Measurements from ENCODE around the gene AP3B2. TPM values are rescaled to one million over a fixed set of nuclear protein-coding genes. Genes with fewer than 3 reads are reported as not detected.

AP3B2 gene, protein sequence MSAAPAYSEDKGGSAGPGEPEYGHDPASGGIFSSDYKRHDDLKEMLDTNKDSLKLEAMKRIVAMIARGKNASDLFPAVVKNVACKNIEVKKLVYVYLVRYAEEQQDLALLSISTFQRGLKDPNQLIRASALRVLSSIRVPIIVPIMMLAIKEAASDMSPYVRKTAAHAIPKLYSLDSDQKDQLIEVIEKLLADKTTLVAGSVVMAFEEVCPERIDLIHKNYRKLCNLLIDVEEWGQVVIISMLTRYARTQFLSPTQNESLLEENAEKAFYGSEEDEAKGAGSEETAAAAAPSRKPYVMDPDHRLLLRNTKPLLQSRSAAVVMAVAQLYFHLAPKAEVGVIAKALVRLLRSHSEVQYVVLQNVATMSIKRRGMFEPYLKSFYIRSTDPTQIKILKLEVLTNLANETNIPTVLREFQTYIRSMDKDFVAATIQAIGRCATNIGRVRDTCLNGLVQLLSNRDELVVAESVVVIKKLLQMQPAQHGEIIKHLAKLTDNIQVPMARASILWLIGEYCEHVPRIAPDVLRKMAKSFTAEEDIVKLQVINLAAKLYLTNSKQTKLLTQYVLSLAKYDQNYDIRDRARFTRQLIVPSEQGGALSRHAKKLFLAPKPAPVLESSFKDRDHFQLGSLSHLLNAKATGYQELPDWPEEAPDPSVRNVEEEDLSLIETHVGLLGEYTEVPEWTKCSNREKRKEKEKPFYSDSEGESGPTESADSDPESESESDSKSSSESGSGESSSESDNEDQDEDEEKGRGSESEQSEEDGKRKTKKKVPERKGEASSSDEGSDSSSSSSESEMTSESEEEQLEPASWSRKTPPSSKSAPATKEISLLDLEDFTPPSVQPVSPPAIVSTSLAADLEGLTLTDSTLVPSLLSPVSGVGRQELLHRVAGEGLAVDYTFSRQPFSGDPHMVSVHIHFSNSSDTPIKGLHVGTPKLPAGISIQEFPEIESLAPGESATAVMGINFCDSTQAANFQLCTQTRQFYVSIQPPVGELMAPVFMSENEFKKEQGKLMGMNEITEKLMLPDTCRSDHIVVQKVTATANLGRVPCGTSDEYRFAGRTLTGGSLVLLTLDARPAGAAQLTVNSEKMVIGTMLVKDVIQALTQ
- 1 to 10 TPM in 5 of 7 donors, under 1 TPM in 1, not detected in 1; 0.30 to 9.5 (median 1.5) TPM for total RNA-seq
- polyA plus RNA-seq: under 1 TPM; 0.15 to 0.38 (median 0.22) TPM
- long read RNA-seq, donor 1: 0 reads
- long read RNA-seq, donor 2: 0 reads

DNA sequence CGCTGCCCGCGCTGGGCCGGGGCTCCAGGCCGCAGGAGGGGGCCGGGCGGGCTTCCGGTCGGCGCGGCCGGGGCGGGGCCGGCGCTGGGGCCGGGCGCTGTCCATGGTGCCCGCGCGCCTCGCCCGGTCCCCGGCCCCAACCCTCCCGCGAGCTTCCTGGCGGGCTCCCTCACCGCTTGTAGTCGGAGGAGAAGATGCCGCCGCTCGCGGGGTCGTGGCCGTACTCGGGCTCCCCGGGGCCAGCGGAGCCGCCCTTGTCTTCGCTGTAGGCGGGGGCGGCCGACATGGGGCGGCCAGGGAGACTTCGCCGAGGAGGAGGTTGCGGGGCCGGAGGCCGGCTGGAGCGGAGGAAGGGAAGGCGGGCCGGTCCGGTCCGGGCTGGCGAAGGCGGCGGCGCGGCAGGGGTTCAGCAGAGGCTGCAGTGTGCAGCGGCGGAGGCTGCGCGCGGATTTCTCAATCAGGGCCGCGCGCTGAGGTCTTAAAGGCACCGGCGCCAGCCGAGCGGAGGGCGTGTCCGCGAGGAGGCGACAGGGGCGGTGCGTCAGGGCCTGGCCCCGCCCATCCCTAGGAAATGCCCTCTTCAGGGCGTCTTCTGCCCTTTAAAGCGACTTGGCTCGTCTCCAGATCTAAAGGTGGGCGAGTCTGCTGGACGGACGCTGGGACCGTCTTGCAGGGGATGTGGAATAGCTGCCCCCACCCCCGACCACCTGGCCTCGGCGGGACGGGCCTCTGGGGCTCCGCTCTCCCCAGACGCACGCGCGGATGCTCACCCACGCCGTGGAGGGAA, at the start of gene AP3B2:
Gene AP3B2 (minus strand): TSS at position 455 of the 787 bp plus-strand sequence. CDS start 169 bp downstream, at position 286.
- peak within 1 kb of the TSS in 3 of 8 donors; percentile 2 to 68 (median 58) for H3K27ac ChIP-seq
- 0 to 1% (median 1%) methylated on average over 29 to 95 of the region's 95 CpGs for WGBS, 5 donors
- no peaks in the 10 kb centered on the region for H3K9me3 ChIP-seq
- peak; percentile 90 for DNase-seq
- peaks cover 4 to 19% (median 14%) of the 10 kb centered on the region in 6 donors for H3K4me1 ChIP-seq
- H3K4me3 ChIP-seq: peak within 1 kb of the TSS; percentile 71 to 87 (median 78)
- peaks cover 0 to 73% (median 12%) of the 10 kb centered on the region in 7 donors for H3K27me3 ChIP-seq (replicated peaks in 1 of 7)
- TF ChIP-seq POLR2A (IDR thresholded peaks at IDR 0.05): no peak
- TF ChIP-seq POLR2AphosphoS5 (IDR thresholded peaks at IDR 0.05): peak in 2 of 3 donors; percentile 41 to 67
- TF ChIP-seq, protein P1, sequence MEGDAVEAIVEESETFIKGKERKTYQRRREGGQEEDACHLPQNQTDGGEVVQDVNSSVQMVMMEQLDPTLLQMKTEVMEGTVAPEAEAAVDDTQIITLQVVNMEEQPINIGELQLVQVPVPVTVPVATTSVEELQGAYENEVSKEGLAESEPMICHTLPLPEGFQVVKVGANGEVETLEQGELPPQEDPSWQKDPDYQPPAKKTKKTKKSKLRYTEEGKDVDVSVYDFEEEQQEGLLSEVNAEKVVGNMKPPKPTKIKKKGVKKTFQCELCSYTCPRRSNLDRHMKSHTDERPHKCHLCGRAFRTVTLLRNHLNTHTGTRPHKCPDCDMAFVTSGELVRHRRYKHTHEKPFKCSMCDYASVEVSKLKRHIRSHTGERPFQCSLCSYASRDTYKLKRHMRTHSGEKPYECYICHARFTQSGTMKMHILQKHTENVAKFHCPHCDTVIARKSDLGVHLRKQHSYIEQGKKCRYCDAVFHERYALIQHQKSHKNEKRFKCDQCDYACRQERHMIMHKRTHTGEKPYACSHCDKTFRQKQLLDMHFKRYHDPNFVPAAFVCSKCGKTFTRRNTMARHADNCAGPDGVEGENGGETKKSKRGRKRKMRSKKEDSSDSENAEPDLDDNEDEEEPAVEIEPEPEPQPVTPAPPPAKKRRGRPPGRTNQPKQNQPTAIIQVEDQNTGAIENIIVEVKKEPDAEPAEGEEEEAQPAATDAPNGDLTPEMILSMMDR (IDR thresholded peaks at IDR 0.05 in 8 of 11, conservative IDR thresholded peaks at IDR 0.05 in 3 of 11): peak in 1 of 11 experiments; percentile 16
- no peaks in the 10 kb centered on the region for H3K36me3 ChIP-seq
- intact Hi-C loops (cut with DNase I; ENCODE audit: low total_unique reads): no loop called here

DNA sequence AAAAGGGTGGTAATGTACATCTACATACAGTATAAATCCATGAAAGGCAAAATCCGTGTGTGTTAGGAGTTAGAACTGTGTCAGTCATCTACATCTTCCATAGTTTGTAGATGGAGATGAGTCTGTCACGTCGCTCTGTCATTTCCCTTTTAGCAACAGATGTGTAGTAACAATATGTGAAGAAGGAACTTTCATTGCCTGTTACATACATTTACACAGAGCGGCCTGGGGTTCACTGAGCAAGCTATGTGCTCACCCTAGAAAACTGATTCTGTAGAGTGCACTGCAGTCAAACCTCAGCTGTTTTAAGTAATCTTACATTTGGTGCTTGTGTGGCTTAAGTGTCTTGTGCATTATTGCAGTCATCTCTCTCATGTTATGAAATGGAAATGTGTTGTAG, 41.6 kb upstream of the AP3B2 start:
- Histone ChIP-seq H3K36me3 (peaks cover 3 to 43% (median 26%) of the 10 kb centered on the region in 6 donors), H3K27me3 (replicated peaks in 1 of 7) (no peaks in the 10 kb centered on the region), H3K4me3 (peak overlapping the region; percentile 64 to 97 (median 81)), H3K4me1 (peaks cover 5 to 61% (median 30%) of the 10 kb centered on the region in 6 donors), H3K9me3 (no peaks in the 10 kb centered on the region), H3K27ac (peak overlapping the region in 7 of 8 donors; percentile 85 to 93 (median 90))
- DNase-seq: no peak
- 19 to 44% (median 33%) methylated on average over 4 of the region's 4 CpGs for WGBS, 5 donors
- TF ChIP-seq, protein P1 (IDR thresholded peaks at IDR 0.05 in 8 of 11, conservative IDR thresholded peaks at IDR 0.05 in 3 of 11): no peak
- TF ChIP-seq POLR2AphosphoS5 (IDR thresholded peaks at IDR 0.05) (no peak), POLR2A (IDR thresholded peaks at IDR 0.05) (no peak)
- intact Hi-C loops (cut with DNase I; ENCODE audit: low total_unique reads): no loop called here

DNA sequence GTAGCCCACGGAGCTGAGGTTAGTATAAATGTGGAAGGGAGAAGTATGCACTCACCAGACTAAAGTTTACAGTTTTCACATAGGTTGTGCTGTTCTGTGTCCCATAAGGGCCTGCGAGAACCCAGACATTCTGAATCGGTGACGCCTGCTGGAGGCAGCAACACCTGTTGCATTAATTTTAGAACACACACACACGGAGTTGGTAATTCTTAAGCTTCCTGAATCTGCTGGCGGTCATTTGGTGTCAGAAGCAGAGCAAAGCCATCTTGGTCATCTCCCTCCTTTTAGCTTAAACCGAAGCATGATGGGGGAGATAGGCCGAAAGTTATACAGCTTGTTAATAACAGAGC, 41.1 kb upstream of the AP3B2 start:
- TF ChIP-seq, protein P1 (IDR thresholded peaks at IDR 0.05 in 8 of 11, conservative IDR thresholded peaks at IDR 0.05 in 3 of 11): peak in 1 of 11 experiments; percentile 2
- no peak for TF ChIP-seq POLR2A (IDR thresholded peaks at IDR 0.05)

More for the DNA sequence above, 41.1 kb upstream of the AP3B2 start:
- no peaks in the 10 kb centered on the region for H3K27me3 ChIP-seq (replicated peaks in 1 of 7)
- 1 to 3% (median 2%) methylated on average over 8 of the region's 8 CpGs for WGBS, 5 donors
- no peaks in the 10 kb centered on the region for H3K9me3 ChIP-seq
- DNase-seq: no peak
- intact Hi-C loops (cut with DNase I; ENCODE audit: low total_unique reads): no loop called here
- peak overlapping the region; percentile 77 to 93 (median 90) for H3K27ac ChIP-seq
- peaks cover 3 to 38% (median 21%) of the 10 kb centered on the region in 6 donors for H3K36me3 ChIP-seq
- H3K4me1 ChIP-seq: peaks cover 5 to 57% (median 30%) of the 10 kb centered on the region in 6 donors
- H3K4me3 ChIP-seq: peak overlapping the region; percentile 64 to 97 (median 81)

Measured in spleen (tissue), 13 donors.